Left colon (tissue), 2 donors: ENCODE results near the gene ACOT11. TPM values are rescaled to one million over a fixed set of nuclear protein-coding genes. Genes with fewer than 3 reads are reported as not detected.

Experiments used
- ATAC-seq: fragments of 200-7000 bp; cut with Tn5 transposase; one replicate; pipeline ENCODE4 v1.9.1; 2020; ENCODE audit warnings: mild to moderate bottlenecking, moderate library complexity
- DNase-seq, 2 donors: peaks; one replicate each; pipeline ENCODE4 v3.0.0-alpha.2; 2020
- intact Hi-C, 2 donors: fragments of 100-400 bp; cut with DNase I in 1 of 2; cut with micrococcal nuclease in 1 of 2; formaldehyde crosslinking; loops; one replicate each; pipeline versions ENCODE4 v1.11.2 to v1.14.0; 2022; cut with DNase I, micrococcal nuclease
- total RNA-seq, 2 donors: library from RNA; stranded (reverse); fragmentation: NEBNext Ultra II Directional; extraction: Animal tissue kit (Norgen Biotek cat#: 25700); gene quantifications; one replicate each; pipeline ENCODE4 v1.2.1, GENCODE V29; 2021
- donor health status: DM: no; HTN: no; CAD: no.
- donor health status: DM: yes; HTN: yes; CAD: no.

The ACOT11 gene
- total RNA-seq, 2 donors from 2014 or later, result 59.7 to 77.0 TPM

DNA sequence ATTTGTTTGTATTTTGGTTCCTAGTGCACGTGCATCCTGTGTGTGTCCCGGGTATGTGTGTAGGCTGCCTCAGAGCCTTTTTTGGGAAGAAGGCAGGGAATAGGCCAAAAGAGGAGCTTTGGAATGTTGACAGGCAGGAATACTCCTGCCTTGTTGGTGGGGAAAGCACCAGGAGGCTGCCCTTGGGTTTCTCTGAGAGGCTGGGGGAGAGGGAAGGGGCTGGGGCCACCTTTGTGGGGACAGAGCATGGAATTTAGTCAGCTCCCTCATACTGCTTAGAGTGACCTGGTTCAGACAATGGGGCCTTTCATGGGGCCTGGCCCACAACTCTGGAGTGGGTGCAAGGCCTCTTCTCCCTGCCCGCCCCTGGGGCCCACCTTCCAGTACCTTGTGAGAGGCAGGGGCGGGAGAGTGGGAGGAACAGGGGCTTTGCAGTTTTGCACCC, 31.3 kb downstream of the ACOT11 start:
- DNase-seq (no peak), ATAC-seq (no peak)
- intact Hi-C loops, result no loop called here

DNA sequence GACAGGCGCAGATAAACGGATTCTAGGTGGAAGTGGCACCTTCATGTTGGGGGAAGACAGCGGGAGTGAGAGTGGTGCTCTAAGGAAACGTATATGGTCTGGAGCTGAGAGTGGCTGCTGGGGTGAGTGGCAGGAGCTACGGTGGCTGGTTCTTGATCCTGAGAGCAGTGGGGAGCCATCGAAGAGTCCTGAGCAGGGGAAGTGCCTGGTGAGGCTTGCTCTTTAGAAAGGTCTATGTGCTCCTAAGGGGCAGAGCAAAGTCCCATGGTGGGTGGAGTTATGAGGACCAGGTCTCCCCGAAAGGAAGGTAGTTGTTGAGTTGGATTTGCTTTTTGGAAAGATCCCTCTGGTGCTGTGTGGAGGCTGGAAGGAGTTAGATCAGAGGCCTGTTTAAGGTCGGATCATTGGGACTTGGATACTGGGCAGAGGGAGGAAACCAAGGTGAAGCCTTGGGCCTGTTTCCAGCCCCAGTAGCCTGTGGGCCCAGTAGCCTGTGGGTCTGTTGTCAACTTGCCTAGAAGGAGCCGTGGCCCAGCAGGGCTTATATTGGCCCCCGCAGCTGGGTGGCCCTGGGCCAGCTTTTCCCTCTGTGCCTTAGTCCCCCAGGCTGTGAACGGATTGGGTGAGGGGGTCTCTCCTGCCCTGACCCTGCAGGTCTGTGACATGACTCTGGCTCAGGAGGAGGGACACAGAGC, 33.0 kb downstream of the ACOT11 start:
- intact Hi-C loops, result no loop called here
- ATAC-seq (peak; percentile 1), DNase-seq (no peak)

DNA sequence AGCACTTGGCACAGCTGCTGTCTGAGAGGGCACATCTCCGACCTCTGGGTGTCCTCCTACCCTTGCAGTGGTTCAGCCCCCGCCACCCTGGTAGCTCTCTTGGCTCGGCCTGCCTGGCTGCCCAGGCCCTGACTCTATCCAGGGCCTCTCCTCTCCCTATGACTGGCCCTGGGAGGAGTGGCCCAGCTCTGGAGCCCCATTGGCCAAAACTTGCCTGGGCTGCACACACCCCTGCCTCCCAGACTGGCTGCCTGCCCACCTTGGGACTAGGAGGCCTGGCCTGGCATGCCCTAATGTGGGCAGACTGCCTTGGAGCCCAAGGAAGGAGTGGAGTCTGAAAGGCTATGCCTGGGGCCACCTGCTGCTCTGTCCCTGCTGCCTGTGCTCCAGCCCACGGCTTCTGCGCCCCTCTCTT, 33.6 kb downstream of the ACOT11 start:
- DNase-seq (peak; percentile 84 to 94), ATAC-seq (peak; percentile 95)
- intact Hi-C loops, result no loop called here

DNA sequence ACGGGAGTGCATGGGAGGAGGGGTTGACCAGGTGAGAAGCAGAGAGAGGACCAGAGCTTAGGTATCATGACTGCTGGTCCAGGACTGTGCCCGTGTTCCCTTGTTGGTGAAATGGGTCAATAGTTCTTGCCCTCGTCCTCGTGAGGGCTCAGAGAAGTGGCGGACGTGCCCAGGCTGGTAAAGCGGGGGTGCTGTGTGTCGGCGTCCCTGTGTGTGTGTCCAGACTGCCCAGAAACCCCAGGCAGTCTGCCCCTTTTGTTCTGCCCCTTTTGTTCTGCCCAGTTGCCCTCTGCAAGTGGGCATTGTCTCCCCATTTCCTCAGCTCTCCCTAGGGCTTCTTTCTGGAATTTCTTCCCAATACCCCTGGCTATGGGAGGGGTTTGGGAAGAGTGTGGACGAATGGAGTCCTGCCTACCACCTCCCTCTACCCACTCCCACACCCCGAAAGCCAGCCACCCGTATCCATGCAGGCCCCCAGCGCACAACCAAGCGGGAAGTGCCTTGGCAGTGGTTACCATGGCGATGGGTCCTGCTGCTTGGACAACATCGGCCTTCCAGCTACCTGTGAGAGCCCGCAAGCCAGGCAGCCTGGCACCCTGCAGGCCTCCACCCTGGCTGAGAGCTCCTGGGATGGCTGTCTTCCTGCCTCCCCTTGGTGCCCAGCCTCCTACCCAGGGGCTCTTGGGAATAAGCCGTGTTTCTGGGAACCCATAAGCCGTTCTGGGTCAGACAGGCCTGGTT, 34.7 kb downstream of the ACOT11 start:
- no peak for ATAC-seq
- intact Hi-C loops, result no loop called here
- no peak for DNase-seq

DNA sequence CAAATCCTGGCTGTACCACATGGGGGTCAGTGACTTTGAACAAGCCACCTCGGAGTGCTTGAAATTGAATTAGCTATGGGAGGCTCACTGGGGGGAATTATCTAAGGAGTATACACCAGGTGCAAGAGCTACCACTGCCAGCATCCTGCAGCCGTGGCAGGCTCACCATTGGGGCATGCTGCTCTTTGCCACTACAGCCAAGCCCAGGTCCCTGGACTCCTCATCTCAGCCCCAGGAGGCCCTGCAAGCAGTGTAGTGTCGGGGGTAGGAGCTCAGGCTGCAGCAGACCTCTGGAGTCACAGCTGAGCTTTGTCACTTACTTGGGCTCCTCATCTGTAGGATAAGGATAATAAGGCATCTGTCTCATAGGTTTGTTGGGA, 35.3 kb downstream of the ACOT11 start:
- intact Hi-C loops, result no loop called here
- DNase-seq (no peak), ATAC-seq (no peak)

DNA sequence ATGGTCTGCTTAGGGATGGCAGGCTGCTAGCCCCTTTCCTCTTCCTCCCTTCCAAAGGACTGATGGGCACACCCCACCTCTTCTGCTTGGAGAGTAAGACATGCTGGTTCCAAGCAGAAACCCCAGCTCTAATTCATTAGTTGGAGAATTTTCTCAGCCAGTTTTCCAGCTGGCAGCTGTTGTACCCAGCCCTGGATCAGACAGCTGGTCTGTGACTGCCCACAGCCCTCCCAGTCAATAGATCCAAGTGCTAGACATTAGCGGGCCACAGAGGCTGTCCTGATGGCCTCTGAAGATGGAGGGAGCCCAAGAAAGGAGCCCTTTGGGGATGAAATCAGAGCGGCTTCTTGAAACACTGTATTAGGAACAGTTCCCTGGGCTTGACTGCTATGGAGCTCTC, 35.8 kb downstream of the ACOT11 start:
- no peak for ATAC-seq
- intact Hi-C loops, result no loop called here
- no peak for DNase-seq

DNA sequence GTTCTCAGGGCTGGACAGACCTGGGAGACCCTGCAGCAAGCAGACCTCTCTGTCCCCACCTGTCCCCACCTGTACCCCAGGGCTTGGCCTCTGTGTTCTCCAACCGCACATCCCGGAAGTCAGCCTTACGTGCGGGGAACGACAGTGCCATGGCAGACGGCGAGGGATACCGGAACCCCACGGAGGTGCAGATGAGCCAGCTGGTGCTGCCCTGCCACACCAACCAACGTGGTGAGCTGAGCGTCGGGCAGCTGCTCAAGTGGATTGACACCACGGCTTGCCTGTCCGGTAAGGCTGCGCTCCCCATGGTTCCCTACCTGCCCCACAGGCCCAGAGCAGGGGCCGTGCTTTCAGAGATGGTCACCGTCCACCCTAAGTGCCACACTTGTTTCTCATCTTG, 36.5 kb downstream of the ACOT11 start:
- DNase-seq (no peak), ATAC-seq (no peak)
- intact Hi-C loops, result no loop called here

DNA sequence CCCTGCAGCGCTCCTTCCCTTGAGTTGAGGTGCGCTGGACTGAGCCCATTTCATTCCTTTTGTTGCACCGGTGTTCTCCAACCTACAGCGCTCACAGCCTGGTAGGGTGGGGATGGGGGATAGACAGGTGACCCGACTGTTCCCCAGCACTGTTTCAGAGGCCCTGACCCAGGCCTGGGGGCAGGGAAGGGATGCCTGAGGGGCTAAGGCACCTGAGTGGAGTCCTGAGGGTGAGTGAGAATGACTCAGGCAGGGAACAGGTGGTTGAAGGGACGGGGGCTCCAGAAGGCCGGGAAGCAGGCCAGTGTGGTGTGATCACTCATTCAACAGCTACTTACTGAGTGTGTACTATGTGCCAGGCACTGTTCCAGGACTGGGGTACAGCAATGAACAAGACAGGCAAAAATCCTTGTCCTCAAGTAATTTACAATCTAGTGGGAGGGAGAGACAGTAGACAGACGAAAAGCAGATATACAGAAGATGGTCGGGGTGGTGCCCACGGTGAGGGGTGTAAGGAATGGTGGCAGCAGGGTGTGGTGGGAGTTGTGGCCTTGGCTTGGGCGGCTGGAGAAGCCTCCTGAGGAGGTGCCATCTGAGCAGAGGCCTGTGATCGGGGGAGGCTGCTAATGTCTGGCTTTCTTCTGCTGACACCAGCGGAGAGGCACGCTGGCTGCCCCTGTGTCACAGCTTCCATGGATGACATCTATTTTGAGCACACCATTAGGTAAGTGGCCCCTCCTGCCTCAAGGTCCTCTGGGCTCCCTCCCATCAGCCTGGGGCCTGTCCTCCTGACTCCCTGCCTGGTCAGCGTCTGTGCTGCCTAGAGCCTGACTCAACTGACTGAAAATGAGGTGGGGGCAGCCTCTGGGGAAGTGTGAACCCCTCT, 37.4 kb downstream of the ACOT11 start:
- intact Hi-C loops, result no loop called here
- DNase-seq, result no peak
- no peak for ATAC-seq

DNA sequence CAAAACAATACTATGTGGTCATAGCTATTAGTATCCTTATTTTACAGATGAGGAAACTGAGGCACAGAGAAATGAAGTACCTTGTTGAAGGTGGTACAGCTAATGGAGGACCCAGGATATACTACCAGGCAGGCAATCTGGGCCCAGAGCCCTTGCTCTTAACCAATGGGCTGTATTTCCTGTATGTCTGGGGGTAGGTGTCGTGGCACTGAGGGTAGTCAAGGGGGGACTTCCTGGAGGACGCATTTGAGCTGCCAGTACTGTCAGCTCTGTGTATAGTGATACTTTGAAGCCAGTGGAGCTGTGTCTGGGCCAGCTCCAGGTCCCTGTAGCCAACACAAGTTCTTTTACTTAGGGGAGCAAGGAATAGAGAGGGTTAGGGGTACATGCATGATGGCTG, 40.3 kb downstream of the ACOT11 start:
- no peak for ATAC-seq
- intact Hi-C loops, result no loop called here
- no peak for DNase-seq

DNA sequence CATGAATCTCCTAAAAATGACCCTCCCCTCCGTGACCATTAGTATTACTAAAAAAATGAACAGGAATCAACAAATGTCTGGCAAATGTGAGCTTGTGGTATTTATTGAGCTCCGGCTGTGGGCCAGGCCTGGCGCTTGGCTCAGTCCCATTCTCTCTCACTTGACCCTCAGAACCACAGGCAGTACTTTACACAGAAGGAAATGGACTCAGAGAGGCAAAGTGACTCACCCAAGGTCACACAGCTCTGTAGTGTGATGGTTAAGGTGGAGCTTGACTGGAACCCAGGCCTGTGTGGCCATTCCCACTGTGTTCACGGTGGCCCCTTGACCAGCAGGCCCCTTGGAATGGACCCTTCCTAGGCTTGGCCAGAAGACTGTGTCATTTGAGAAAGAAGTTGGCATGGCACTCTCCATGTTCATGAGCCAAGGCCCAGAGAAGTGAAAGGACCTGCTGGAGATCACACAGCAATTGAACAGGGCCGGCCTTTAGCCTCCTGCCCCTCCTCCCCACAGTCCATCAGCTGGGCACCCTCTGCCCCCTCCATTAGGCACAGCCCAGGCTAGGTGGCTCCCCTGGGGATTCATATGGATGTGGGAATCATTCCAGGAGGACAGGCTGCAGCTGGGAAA, 43.2 kb downstream of the ACOT11 start:
- intact Hi-C loops, result no loop called here

DNA sequence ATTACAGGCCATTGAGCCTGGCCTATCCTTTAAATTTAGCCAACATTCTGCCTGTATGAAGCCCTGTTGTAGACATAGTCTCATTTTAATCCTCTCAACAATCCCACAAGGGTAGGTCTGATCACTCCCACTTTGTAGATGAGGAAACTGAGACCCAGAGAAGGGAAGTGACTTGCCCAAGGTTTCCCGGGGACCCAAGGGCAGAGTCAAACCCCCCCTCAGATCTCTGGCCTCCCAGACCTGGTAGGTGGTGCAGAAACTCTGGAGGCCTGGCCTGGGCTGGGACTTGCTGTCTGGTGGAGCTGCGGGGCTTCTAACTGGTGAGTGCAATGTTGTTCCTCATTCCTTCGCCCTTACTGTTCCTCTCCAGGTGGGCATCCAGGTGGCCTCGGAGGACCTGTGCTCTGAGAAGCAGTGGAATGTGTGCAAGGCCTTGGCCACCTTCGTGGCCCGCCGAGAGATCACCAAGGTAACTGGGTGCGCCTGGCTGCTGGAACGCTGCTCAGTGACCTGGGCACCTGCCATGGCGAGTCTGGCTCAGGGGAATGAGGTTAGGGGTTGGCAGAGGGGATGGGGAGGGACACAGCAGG, 45.6 kb downstream of the ACOT11 start:
- DNase-seq (no peak), ATAC-seq (no peak)
- intact Hi-C loops, result no loop called here

More for the DNA sequence above, 43.2 kb downstream of the ACOT11 start:
- ATAC-seq, result no peak
- DNase-seq, result no peak

DNA sequence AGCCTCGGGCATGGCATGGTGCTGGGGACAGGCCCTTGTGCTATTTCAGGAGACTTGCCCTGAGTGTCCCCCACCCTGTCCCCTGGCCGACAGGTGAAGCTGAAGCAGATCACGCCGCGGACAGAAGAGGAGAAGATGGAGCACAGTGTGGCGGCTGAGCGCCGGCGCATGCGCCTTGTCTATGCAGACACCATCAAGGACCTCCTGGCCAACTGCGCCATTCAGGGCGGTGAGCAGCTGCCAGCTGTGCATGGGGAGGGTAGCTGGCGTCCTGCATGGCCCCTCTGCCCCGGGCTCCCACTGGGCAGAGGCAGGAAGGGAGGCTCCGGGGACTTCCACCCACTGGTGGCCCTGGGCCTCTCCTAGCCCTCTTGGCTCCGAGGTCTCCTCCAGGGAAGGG, 46.4 kb downstream of the ACOT11 start:
- no peak for ATAC-seq
- intact Hi-C loops, result no loop called here
- DNase-seq, result no peak

DNA sequence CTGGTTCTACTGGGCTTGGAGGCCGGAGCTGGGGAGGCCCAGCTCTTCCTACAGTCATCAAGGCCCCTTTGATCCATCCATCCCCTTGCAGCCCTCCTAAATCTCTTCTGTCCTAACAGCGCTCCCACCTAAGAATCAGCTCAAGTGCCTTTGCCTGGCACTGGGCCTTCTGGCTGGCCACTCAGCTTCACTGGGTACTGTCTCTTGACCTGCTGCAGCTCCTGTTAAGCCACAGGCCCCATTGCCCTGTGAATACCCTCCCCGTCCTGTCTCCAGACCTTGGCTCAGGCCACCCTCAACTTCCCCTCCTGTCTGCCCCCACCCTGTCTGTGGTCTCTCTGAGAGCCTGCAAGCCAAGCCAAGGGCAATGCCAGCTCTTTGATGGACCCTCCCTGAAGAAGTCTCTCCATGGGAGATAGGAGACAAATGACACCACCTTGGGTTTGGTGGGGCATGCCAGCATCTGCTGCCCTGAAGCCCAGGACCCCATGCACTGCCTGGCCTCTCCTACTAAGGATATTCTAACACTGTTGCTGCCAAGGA, 48.0 kb downstream of the ACOT11 start:
- no peak for DNase-seq
- ATAC-seq, result no peak
- intact Hi-C loops, result no loop called here

DNA sequence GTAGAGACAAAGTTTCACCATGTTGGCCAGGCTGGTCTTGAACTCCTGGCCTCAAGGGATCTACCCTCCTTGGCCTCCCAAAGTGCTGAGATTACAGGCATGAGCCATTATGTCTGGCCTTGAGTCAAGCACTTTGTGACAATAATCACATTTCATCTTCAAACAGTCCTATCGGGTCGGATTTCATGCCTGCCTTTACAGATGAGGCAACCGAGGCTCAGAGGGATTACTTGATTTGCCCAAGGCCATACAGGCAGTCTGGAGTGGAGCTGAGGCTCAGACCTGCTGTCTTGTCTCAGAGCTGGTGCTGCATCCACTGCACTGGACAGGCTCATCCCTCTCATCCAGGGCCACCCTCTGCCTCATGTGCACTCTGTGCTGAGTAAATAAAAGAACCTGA, 48.7 kb downstream of the ACOT11 start:
- no peak for DNase-seq
- ATAC-seq, result no peak
- intact Hi-C loops, result no loop called here

DNA sequence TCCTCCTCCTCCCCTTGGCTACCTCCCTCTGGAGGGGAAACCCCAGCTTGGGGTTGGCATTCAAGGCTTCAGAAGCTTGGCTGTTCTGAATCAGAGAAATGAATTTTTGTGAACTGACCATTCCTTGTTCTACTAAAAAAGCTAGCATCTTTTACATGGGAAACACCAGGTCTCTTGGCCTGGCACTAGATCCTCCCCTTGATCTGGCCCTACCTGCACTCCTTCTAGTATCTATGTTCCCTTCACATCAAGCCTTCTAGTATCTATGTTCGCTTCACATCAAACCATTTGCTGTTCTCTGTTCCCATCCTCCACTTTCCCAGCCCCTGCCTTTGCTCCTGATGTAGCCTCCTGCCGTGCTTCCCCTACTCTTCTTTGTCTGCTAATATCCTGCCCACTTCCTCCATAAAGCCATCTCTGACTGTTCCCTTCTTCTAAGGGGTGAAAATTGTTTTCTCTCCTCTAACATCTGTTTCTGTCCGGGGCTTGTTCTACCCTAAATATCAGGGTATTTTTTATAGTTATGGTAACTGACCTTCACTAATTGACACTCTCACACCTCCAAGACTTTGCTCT, 49.5 kb downstream of the ACOT11 start:
- intact Hi-C loops, result no loop called here
- no peak for DNase-seq
- ATAC-seq, result no peak

DNA sequence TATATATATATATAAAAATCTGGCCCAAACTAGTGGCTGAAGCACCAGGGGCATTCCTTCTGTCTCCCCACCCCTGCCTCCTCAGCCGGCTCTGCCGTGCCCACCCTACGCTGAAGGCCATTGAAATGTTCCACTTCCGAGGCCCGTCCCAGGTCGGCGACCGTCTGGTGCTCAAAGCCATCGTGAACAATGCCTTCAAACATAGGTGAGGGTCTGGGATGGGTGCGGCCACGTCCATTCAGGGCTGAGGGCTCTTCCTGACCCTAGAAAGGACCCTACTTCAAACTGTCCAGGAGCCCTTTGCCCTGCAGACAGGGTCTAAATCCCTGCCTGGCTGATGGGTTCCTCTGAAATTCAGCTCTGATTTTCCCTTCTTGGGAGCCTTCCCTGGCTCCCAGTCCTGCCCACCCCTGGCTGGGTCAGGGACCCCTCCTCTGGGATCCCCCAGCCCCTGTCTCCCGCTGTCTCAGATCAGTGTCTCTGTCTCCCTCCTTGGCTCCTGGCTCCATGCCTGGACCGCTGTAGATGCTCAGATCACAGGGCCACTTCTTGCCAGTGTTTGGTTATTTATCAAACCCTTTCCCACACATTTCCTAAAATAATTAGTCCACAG, 51.3 kb downstream of the ACOT11 start:
- intact Hi-C loops, result no loop called here
- ATAC-seq, result no peak

DNA sequence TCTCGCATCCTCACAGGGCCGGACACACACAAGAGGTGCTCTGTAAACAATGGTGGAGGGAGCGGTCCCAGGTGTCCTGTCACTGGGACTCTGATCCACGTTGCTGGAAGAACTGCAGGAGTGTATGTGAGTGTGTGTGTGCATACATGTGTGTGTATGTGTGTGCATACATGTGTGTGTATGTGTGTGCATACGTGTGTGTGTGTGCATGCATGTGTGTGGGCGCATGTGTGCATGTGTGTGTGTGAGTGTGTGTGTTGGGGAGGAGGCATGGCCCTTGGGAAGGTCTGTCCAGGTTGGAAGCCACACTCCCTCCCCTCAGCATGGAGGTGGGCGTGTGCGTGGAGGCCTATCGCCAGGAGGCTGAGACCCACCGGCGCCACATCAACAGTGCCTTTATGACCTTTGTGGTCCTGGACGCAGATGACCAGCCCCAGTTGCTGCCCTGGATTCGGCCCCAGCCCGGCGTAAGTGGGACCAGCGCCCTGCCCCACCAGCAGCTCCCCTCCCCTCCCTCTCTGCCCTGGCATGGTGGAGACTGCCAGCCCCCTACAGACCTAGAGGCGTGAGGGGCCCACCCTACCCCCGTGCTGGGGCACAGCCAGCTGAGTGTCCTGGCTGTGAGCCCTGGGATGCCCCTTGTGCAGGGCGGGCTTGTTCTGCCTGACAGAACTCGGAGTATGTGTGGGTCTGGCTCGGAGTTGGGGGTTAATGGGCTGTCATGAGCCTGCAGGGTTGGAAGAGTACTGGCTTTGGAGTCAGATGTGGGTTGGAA, 53.1 kb downstream of the ACOT11 start:
- DNase-seq, result no peak
- intact Hi-C loops, result no loop called here
- no peak for ATAC-seq

More for the DNA sequence above, 51.3 kb downstream of the ACOT11 start:
- no peak for DNase-seq
